Activated CD4-positive, alpha-beta T cell treated with anti-CD3 and anti-CD28 coated beads for 4 hours (primary cell): Measurements from ENCODE around the gene RPS15.

Experiments used
- DNase-seq, 2 donors: peaks; one replicate each; pipeline ENCODE4 v3.0.0-alpha.2; 2020

The RPS15 gene

GRCh38 chr19:1489463-1490310, 51.5 kb downstream of the RPS15 start:
- DNase-seq, result no peak
